ENCODE data around the gene NUB1. TPM values are rescaled to one million over a fixed set of nuclear protein-coding genes. Genes with fewer than 3 reads are reported as not detected.

The NUB1 gene
- total RNA-seq, 1 donor from 2014 or later = 61.7 TPM

- Mint-ChIP-seq H3K36me3 (ENCODE audit: unreplicated experiment) (no peaks in the 10 kb centered on the region), H3K4me3 (ENCODE audit: unreplicated experiment) (no peak overlapping the region), H3K27me3 (ENCODE audit: unreplicated experiment) (peaks cover 14% of the 10 kb centered on the region), H3K9me3 (ENCODE audit: unreplicated experiment) (peaks cover 4% of the 10 kb centered on the region), H3K4me1 (ENCODE audit: unreplicated experiment) (peaks cover 41% of the 10 kb centered on the region), H3K27ac (ENCODE audit: unreplicated experiment) (peak overlapping the region; percentile 61)
- DNase-seq (ENCODE audit: extremely low spot score, unreplicated experiment) = no peak
- TF ChIP-seq CTCF (IDR thresholded peaks at IDR 0.05) = no peak
Measured at GRCh38 chr7:151426904-151427704, 85.5 kb downstream of the NUB1 start.

- no peak for DNase-seq (ENCODE audit: extremely low spot score, unreplicated experiment)
- H3K4me3 Mint-ChIP-seq (ENCODE audit: unreplicated experiment) = no peak overlapping the region
- H3K27me3 Mint-ChIP-seq (ENCODE audit: unreplicated experiment) = peaks cover 10% of the 10 kb centered on the region
- TF ChIP-seq CTCF (IDR thresholded peaks at IDR 0.05) = no peak
- H3K27ac Mint-ChIP-seq (ENCODE audit: unreplicated experiment) = peak overlapping the region; percentile 71
- H3K9me3 Mint-ChIP-seq (ENCODE audit: unreplicated experiment) = no peaks in the 10 kb centered on the region
- H3K36me3 Mint-ChIP-seq (ENCODE audit: unreplicated experiment) = no peaks in the 10 kb centered on the region
- peaks cover 41% of the 10 kb centered on the region for H3K4me1 Mint-ChIP-seq (ENCODE audit: unreplicated experiment)
Measured at GRCh38 chr7:151427705-151428377, 86.2 kb downstream of the NUB1 start.

Other genes with a start within 250 kb of the NUB1 start
- gene GBX1, start 174.1 kb upstream of the NUB1 start, total RNA-seq = not detected in 2 replicates
- gene ASB10, start 154.6 kb upstream of the NUB1 start, total RNA-seq = not detected in 2 replicates
- gene H2BK1, start 131.3 kb upstream of the NUB1 start, total RNA-seq = 1.1 TPM in 1 of 2 replicates, not detected in the other
- gene ABCF2, start 114.6 kb upstream of the NUB1 start, total RNA-seq = 43.9 and 47.5 TPM in 2 replicates
- 89.5 and 93.2 TPM in 2 replicates for gene CHPF2, start 109.3 kb upstream of the NUB1 start, total RNA-seq
- 88.7 and 96.9 TPM in 2 replicates for gene SMARCD3, start 93.1 kb upstream of the NUB1 start, total RNA-seq
- 0.39 TPM in 1 of 2 replicates, not detected in the other for gene WDR86, start 68.2 kb downstream of the NUB1 start, total RNA-seq
- not detected in 2 replicates for gene CRYGN, start 98.3 kb downstream of the NUB1 start, total RNA-seq
- gene RHEB, start 178.1 kb downstream of the NUB1 start, total RNA-seq = 97.2 and 97.7 TPM in 2 replicates